GM21447 (cell line): ENCODE measurements around the gene QSOX1.
"Not testable (repeated sequence)": the region's sequence is repeated elsewhere in the genome, so short reads cannot be mapped to it uniquely, and the experiment has no call there.

ENCODE experiments used
- ATAC-seq: cut with Tn5 transposase; IDR thresholded peaks from one replicate; pipeline ENCODE4 v1.9.1; 2021; ENCODE audit not compliant: unreplicated experiment

QSOX1 gene

DNA sequence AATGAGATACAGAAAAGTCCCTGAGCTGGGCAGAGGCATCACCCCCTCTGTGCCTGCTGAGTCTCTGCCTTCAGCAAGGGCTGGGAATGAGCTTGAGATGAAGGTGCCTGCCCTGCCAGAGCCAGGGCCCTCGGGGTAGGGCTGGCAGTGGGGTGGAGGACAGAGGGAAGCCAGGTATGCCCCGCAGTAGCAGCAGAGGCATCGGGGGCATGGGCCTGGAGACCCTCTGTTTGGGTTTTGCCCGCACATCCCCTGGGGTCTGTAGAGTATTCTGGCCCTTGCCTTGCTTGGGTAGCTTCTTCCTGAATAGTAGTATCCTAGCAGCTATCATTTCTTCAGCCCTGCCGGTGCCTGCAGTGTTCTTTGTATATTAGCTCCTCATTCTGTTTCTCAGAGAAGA, 33.0 kb downstream of the QSOX1 start:
- no peak for ATAC-seq

DNA sequence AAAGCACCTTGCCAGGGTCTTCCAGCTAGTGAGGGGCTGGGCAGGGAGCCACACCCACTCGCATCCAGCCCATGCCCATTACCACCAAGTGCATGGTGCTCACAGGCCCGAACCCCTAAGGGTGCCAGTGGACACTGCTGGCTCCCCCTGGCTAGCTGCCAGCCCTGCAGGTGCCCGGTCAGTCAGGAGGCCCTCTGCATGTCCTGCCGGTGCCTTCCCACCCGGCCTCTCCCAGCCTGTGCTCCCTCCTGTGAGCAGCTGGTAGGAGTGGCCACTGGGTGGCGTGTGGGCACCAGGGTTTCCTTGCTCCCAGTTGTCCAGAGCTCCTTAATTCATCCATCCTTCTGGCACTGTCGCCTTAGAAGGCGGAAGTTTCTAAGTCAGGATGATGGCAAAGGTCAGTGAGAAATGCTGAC, 33.4 kb downstream of the QSOX1 start:
- no peak for ATAC-seq

DNA sequence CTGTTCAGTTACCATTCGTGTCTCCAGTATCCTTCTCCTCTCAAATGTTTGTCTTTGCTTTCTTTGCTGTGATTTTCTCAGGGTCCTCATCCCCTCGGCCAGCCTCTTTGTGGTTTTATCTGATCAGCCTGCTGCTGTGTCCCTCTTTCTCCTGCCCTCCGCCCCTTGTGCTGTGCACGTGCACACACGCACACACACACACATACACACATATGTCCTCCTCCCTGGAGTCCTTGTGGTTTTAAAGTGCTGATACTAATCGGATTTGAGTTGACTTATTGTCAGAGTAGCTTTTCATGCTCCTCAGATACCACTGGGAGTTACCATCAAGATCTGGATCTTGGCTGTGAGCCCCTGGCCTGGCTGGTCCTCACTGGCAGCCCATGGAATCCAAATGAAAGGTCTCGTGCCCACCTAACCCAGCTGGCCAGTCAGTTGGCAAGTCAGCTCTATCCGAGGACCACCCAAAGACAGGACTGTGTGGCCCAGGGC, 34.1 kb downstream of the QSOX1 start:
- no peak for ATAC-seq

DNA sequence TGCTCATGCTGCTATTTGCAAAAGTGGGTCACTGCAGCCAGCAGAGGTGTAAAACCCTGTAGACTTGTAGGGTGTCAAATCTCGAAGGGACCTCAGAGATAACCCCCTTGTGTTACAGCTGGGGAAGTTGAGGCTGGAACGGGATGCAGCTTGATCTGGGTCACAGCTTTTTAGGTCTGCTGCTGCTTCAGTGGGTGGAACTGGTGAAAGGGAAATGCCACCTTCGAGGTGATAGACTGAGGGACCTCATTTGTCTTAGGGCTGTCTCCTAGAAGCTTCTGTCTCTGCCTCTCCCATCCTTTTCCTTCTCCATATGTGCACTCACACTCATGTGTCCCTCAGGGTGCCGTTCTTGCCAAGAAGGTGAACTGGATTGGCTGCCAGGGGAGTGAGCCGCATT, 35.4 kb downstream of the QSOX1 start:
- no peak for ATAC-seq

DNA sequence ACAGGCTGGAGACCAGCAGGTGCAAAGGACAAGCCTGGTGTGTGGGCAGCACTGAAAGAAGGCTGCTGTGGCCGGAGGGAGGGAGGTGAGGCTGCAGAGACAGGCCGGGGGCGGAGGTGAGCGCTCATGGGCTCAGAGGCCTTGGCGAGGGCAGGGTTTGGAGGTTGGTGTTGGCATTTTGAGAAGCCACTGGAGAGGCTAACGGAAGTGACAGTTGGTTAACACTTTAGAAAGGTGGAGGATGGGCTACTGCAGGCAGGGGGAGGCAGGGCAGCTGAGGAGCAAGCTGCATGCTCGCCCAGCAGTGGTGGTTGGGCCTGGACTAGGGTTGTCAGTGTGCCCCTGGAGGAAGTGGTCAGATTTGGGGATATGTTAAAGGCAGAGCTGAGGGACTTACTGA, 37.5 kb downstream of the QSOX1 start:
- ATAC-seq, result no peak

DNA sequence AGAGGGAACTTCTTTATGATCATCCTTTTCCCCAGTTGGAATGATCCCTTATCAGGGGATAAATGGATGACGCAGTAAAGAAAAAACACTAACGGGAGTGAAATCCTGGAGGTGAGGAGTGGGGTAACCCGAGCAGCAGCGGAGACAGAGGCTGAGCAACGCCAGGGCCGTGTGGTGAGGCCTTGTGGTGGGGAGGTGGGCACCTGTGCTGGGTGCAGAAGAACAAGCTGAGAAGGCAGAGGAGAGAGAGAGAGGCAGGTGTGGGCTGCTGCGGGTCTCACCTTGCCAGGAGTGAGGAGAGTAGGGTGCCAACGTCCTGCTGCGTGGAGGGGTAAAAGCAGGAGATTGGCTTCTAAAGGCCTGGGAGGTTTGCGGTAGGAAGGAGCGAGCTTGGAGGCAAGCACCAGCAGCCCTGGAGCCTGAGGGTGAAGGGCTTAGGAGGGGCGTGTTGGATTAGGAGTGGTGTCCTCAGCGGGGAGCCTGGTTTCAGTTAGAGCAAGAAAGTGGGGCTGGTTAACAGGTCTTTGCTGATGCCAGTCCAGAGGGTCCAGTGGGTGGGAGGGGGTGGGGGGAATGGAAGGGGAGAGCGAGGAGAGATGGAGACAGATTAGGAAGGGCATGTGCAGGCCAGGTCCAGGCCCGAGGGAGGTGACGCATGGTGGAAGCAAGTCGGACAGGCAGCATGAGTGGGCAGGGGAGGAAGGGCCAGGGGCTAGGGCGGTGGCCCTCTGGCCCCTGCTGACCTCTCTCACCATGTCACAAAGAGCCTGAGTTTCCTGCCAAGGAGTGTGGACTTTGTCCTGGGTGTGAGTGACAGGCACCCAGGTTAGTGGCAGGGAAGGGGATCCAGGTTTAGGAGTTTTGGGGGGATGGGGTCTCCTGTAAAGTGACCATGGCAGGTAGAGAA, 38.7 kb downstream of the QSOX1 start:
- ATAC-seq, result no peak

DNA sequence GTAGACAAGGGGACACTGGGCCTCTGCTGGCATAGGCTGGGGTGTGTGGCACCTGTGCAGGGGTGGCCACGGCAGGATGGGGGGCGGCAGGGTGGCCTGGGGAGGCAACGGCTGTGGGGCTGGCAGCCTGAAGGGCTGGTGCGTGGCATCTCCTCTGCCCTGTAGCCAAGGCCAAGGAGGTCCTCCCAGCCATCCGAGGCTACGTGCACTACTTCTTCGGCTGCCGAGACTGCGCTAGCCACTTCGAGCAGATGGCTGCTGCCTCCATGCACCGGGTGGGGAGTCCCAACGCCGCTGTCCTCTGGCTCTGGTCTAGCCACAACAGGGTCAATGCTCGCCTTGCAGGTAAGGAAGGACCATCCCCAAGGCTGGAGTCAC, 39.4 kb downstream of the QSOX1 start:
- no peak for ATAC-seq

DNA sequence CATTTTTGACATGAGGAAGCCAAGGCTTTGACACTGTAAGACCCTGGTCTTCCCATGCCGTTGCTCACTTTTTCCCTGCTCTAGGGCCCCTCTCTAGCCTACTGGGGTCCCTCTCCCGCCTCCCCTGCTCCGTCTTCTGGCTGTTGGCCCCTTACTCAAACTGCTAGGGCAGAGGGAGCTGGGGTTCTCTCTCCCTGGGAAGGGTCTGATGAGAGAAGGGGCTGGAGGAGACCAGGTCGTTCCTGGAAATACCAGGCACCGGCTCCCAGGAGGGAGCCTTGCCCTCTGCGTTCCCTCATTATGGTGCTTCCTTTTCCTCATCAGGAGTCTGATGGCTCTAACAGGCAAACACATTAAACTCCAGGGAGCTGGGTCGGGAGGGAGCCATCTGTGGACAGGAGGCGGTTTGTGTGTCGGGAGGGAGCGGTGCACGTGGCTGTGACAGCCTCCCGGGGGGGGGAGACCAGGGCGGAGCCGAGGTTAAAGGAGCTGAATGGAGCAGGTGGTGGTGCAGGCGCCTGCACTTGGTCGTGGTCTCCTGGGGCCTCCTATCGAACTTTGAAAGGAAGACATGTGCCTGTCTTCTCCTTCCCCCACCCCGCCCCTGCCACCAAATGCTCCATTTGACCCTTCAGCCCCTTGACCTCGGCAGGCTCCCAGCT, 40.0 kb downstream of the QSOX1 start:
- no peak for ATAC-seq

DNA sequence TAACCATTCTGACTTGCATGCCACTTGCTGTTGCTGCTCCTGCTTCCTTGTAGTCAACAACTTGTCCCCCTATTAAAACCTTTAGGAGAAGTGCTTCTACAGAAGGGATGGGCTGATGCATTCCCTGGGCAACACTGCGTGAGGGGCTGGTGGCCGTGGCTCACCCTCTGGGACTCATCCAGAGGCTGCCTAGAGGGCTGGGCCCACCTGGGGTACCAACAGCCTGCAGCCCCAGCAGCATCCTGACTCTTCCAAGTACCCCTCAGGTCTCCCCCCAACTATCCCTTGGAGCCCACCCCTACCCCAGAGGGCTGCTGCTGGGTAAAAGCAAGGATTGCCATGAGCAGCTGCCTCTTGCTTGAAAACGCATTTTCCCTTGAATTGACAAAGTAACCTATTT, 40.7 kb downstream of the QSOX1 start:
- no peak for ATAC-seq

DNA sequence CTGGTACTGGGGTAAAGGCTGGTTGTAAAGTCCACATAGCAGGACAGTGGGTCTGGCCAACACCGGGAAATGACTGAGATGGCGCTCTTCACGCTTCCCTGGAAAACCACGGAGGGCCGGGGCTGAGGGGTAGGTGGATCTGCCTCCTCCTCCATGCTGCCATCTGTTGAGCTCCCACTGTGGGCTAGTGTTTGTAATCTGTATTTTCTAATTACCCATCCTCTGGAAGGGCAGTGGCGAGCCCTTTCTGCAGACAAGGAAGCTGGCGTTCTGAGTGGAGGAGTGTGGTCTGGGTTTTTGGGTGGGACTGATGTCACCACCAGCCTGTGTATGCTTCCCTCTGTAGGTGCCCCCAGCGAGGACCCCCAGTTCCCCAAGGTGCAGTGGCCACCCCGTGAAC, 41.2 kb downstream of the QSOX1 start:
- ATAC-seq, result no peak

DNA sequence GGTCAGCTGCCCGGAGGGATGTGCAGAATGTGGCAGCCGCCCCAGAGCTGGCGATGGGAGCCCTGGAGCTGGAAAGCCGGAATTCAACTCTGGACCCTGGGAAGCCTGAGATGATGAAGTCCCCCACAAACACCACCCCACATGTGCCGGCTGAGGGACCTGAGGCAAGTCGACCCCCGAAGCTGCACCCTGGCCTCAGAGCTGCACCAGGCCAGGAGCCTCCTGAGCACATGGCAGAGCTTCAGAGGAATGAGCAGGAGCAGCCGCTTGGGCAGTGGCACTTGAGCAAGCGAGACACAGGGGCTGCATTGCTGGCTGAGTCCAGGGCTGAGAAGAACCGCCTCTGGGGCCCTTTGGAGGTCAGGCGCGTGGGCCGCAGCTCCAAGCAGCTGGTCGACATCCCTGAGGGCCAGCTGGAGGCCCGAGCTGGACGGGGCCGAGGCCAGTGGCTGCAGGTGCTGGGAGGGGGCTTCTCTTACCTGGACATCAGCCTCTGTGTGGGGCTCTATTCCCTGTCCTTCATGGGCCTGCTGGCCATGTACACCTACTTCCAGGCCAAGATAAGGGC, 41.9 kb downstream of the QSOX1 start:
- ATAC-seq, result no peak

DNA sequence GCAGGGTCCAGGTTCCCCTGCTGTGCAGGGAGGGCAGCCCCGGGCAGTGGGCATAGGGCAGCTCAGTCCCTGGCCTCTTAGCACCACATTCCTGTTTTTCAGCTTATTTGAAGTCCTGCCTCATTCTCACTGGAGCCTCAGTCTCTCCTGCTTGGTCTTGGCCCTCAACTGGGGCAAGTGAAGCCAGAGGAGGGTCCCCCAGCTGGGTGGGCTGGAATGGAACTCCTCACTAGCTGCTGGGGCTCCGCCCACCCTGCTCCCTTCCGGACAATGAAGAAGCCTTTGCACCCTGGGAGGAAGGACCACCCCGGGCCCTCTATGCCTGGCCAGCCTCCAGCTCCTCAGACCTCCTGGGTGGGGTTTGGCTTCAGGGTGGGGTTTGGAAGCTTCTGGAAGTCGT, 42.6 kb downstream of the QSOX1 start:
- ATAC-seq, result no peak

DNA sequence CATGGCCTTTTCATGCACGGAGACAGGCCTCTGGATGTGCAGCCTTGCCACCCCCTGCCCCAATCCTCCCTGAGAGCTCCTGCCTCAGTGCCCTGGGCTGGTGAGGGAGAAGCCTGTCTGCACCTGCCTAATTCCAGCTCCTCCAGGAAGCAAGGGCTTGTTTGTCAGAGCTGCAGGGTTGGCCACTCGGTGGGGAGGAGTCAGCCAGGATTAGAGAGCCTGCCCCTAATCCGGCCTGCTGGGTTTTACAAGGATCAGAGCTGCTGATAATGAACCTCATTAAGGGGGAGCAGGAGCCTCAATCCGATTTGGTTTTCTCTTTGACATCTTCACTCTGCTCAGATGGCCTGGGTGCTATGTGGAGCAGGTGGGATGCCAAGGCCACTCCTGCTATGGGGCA, 43.5 kb downstream of the QSOX1 start:
- ATAC-seq, result no peak

DNA sequence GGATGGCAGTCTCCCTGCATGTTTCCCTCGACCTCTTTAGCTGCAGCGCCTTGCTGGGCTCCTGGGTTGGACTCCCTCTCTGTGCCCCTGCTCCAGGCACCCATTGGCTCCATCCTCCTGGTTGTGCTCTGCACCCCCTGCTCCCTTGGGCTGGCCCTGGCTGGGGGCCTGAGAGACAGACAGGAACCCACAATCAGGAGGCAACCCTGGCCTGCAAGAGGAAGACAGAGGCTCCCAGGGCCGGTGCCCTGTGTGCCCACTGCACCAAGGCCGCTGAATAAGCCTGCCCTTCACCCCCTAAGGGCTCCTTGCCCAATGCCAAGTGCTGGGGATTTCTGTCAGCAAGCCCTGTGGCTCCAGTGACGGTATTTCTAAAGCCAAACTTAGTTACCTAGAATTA, 43.9 kb downstream of the QSOX1 start:
- ATAC-seq, result no peak

DNA sequence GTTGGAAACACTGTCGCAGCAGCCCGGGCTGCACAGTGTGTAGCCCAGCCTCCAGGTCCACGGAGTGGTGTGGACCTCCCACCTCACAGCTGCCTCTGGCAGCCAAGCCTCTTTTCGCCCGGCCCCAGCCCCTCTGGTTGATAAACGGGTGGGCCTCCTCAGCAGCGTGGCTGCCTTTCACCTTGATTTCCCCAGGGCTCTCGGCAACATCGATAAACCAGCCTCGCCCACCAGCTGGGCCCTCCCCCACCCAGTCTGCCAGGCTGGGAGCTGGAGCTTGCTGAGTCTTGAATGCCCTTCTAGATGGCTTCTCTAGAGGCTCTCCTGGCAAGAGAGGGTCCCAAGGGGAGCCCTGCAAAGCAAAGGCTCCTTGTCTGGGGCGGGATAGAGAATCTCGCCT, 44.3 kb downstream of the QSOX1 start:
- no peak for ATAC-seq

DNA sequence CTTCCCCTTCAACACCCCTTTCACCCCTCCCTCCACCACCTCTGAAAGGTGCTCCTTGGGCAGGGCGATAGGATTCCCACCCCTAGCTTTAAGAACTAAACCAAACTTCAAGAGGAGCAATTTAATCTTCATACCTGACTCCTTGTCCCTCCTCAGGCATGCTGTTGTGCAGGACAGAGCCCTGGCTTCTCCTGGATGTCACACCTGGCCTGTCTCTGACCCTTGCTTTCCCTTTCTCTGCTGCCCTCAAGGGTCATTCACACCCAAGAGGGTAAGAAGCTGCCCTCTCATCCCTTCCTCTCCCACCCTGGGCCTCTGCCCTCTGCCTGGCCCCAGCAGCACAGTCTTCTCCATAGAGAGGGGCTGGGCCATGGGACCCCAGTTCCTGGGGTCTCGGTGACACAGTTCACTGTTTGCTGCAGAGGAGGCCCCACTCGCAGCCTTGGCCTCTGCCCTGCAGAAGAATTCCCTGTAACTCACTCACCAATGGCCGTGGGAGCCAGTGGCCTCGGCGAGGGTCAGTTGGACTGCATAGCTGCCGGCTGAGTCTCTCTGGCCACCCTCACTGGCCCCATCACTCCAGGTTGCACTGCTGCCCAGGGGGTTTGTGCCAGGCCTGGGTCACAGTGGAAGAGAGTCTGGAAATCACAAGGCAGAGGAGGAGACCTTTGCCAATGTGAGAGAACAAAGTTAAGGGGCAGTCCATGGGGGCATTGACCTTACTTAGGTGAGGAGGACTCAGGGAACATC, 47.0 kb downstream of the QSOX1 start:
- no peak for ATAC-seq

DNA sequence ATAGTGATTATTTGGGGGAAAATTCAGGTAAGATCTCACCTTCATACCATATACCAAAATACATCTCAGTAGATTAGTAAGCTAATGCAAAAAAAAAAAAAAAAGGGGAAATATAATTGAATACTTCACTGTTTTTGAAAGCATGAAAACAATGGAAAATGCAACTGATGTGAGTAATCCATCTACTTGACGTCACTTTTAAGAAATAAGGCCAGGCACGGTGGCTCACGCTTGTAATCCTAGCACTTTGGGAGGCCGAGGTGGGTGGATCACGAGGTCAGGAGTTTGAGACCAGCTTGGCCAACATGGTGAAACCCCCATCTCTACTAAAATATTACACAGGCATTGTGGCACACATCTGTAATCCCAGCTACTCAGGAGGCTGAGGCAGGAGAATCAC, 47.9 kb downstream of the QSOX1 start:
- not testable (repeated sequence) for ATAC-seq

DNA sequence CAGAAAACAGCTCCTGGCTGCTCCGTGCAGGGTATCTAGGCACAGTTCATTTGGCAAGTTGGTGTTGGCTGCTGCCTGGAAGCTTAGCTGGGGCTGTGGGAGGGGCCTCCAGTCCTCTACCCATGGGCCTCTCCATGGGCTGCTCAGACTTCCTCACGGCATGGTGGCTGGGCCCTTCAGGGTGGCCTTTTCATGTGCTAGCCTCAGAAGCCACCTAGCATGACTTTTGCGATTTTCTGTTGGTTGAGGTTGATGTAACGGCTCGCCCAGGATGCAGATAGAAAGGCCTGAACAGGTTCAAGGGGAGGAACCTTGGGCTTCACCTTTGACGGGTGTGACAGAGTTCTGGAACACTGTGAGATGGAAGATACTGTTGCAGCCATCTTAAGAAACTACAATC, 49.6 kb downstream of the QSOX1 start:
- ATAC-seq, result no peak

DNA sequence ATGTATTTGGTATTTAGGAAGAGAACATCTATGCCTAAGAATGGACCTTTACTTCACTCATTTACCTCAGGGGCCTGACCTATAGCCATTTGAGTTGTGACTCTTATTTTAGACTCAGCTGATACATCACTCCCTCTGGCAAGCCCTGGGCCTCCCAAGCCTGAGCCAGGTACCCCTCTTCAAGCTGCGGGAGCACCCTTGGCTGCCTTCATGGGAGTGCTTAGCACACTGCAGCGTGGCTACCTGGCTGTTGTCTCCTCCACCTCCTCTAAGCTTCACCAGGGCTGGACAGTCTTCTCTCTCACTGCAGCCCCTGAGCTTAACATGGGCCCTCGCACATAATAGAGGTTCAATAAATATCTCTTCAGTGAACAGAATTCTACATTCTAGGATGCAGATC, 51.9 kb downstream of the QSOX1 start:
- ATAC-seq, result no peak

DNA sequence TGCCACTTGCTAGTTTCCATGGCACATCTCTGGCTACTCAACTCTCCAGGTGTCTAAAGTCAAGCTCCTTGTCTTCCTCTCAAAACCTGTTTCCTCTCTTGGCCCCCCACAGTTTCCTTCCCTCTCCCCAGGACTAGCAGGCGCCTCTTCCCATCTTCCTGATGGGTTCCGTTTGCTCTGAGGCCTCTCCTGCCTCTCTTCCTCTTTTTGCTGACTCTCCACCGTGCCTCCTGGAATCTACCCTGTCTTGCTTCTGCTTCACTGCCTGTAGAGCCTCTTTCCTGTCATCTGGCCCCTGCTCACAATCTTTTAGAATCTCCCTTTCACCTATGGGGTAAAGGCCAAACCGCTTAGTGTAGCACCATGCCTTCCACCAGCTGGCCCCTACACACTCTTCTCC, 53.6 kb downstream of the QSOX1 start:
- no peak for ATAC-seq

DNA sequence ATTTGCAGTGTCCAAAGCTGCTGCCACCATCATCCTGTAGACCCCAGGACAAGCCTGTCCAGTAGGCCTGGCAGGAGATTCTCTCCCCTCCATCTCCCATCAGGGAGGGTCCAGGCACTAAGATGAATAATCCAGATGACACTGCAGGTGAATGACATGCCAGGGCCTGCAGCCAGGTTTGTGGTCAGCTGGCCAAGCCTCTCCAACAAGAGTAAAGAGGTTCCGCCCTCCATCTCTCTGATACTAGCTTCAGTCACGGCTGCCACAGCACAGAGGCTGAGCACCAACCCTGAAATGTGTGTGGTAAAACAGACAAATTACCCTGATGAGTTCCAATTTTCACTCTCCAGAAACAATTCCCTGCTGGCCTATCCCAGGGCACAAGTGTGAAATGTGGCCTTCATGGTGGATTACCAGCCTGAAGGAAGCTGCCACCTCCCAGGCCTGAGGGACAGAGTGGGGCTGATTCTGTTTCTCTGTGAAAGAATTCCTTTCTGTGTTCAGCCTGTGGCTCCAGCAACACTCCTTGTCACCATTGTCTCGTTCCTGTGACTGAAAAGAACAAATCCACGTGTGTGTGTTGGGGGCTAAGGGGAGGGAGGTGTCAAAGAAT, 55.4 kb downstream of the QSOX1 start:
- ATAC-seq, result no peak
